Measurements from ENCODE around the gene SETD1B.

GRCh38 chr12:121789800-121790728, 13.7 kb upstream of the SETD1B start:
- no peak for TF ChIP-seq EZH2 (IDR thresholded peaks at IDR 0.05)
- TF ChIP-seq, protein P1, sequence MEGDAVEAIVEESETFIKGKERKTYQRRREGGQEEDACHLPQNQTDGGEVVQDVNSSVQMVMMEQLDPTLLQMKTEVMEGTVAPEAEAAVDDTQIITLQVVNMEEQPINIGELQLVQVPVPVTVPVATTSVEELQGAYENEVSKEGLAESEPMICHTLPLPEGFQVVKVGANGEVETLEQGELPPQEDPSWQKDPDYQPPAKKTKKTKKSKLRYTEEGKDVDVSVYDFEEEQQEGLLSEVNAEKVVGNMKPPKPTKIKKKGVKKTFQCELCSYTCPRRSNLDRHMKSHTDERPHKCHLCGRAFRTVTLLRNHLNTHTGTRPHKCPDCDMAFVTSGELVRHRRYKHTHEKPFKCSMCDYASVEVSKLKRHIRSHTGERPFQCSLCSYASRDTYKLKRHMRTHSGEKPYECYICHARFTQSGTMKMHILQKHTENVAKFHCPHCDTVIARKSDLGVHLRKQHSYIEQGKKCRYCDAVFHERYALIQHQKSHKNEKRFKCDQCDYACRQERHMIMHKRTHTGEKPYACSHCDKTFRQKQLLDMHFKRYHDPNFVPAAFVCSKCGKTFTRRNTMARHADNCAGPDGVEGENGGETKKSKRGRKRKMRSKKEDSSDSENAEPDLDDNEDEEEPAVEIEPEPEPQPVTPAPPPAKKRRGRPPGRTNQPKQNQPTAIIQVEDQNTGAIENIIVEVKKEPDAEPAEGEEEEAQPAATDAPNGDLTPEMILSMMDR (IDR thresholded peaks at IDR 0.05), result no peak
